Mesendoderm (in vitro differentiated cells): ENCODE measurements around the gene OR2V1.

Experiments used
- DNase-seq: peaks from one replicate; pipeline ENCODE4 v3.0.0; 2013
- H2AK5ac ChIP-seq: 2 replicates; pipeline ENCODE4 v1.6.1; 2013; ENCODE audit warnings: low read length, inconsistent platforms
- H2BK120ac ChIP-seq: 2 replicates; pipeline ENCODE4 v1.6.1; 2013; ENCODE audit warnings: low read depth, mild to moderate bottlenecking, low read length, moderate library complexity, mixed read lengths
- H2BK15ac ChIP-seq: replicated peaks from 2 replicates; pipeline ENCODE4 v1.6.1; 2013; ENCODE audit warnings: low read depth, mild to moderate bottlenecking, moderate library complexity
- H2BK5ac ChIP-seq: 2 replicates; pipeline ENCODE4 v1.6.1; 2013; ENCODE audit warnings: low read length, inconsistent platforms
- H3K18ac ChIP-seq: 2 replicates; pipeline ENCODE4 v1.6.1; 2013; ENCODE audit warnings: mild to moderate bottlenecking, low read length, mixed read lengths
- H3K23ac ChIP-seq: one replicate; pipeline ENCODE4 v1.6.1; 2013; ENCODE audit warnings: low read length
- H3K27ac ChIP-seq: 2 replicates; pipeline ENCODE4 v1.5.1; 2013; ENCODE audit warnings: low read depth, mild to moderate bottlenecking, inconsistent platforms, low read length, moderate library complexity
- H3K27me3 ChIP-seq: 2 replicates; pipeline ENCODE4 v1.6.1; 2013; ENCODE audit warnings: low read length, control low read depth, mild to moderate bottlenecking, inconsistent platforms; ENCODE audit not compliant: insufficient read depth, poor library complexity
- H3K36me3 ChIP-seq: 2 replicates; pipeline ENCODE4 v1.6.1; 2013; ENCODE audit warnings: low read length, inconsistent platforms; ENCODE audit not compliant: control insufficient read depth, insufficient read depth
- H3K4ac ChIP-seq: one replicate; pipeline ENCODE4 v1.6.1; 2013; ENCODE audit warnings: low read depth, mild to moderate bottlenecking, low read length, moderate library complexity
- H3K4me1 ChIP-seq: 2 replicates; pipeline ENCODE4 v1.6.1; 2013; ENCODE audit warnings: low read depth, low read length, inconsistent platforms; ENCODE audit not compliant: control insufficient read depth
- H3K4me2 ChIP-seq: 2 replicates; pipeline ENCODE4 v1.6.1; 2013; ENCODE audit warnings: low read length
- H3K4me3 ChIP-seq: 2 replicates; pipeline ENCODE4 v1.5.1; 2013; ENCODE audit warnings: mild to moderate bottlenecking, low read length
- H3K56ac ChIP-seq: one replicate; pipeline ENCODE4 v1.6.1; 2013; ENCODE audit warnings: low read length
- H3K79me1 ChIP-seq: 2 replicates; pipeline ENCODE4 v1.6.1; 2013; ENCODE audit warnings: low read length, inconsistent platforms
- H3K79me2 ChIP-seq: 2 replicates; pipeline ENCODE4 v1.6.1; 2013; ENCODE audit warnings: mild to moderate bottlenecking, low read length; ENCODE audit not compliant: control insufficient read depth, insufficient read depth
- H3K9ac ChIP-seq: 2 replicates; pipeline ENCODE4 v1.6.1; 2013; ENCODE audit warnings: low read length, inconsistent platforms
- H4K5ac ChIP-seq: one replicate; pipeline ENCODE4 v1.6.1; 2013; ENCODE audit warnings: low read length
- H4K8ac ChIP-seq: one replicate; pipeline ENCODE4 v1.6.1; 2013; ENCODE audit warnings: low read depth, mild to moderate bottlenecking, control low read depth, low read length, moderate library complexity
- WGBS: extraction: QIAGEN DNeasy Blood & Tissue Kit; methylation state at CpG from one replicate; pipeline ENCODE4 v1.1.7; 2013; ENCODE audit warnings: low lambda C conversion rate, missing lambda C conversion rate; ENCODE audit not compliant: insufficient coverage; ENCODE audit errors: extremely low coverage; 5-methylcytosine and 5-hydroxymethylcytosine counted together

Gene OR2V1

DNA sequence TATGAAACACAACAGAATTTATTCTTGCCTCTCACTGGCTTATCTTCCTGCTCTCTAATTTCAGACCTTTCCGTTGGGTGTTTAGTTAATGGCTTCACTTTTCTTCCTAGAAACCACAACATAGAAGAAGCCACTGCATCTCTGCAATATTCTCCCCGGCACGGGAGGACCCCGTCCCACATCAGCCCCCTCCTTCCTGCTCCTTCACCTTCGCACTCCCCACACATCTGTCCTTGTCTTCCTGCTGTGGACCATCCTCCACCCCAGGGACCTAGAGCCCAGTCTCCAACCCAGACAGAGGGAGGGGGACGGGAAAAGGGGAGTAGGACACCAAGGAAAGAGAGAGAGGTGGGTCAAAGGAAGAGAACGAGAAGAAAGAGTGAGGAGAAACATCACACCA, 1.4 kb downstream of the OR2V1 start:
- no peak overlapping the region for H2AK5ac ChIP-seq

DNA sequence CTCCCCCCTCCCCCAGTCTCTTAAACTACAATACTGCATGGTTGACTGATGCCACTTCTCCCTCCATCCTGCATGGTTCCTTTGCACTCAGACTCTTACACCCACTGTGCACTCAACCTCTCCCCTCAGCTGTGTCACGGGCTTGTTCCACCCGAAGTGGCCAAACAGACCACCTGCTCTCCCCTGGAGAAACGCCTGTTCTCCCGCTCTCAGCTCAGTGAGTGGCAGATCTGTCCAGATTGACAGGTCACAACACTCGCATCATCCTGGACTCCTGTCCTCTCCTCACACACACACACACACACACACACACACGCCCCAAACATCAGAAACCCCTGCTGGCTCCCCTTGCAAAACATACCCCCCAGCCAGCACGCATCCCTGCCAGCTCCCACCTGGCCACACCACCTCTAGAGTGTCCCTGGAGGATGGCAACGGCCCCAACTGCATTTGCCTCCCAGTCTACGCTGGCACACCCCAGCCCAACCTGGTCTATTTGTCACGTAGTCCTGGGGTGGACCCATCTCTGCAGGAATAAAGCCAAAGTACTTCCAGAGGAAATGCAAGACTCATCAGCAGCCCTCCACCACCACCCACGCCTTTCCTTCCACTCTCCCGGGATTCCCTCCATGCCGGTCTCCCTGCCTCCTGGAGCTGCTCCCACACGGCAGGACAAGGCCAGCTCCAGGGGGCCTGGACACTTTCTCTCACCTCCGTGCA, 2.9 kb downstream of the OR2V1 start:
- Histone ChIP-seq H3K4me3 (no peak overlapping the region), H3K4me1 (no peaks in the 10 kb centered on the region), H4K8ac (no peak overlapping the region), H2BK15ac (no peak overlapping the region), H3K4me2 (no peak overlapping the region), H3K18ac (no peak overlapping the region), H2BK5ac (no peak overlapping the region), H3K9ac (no peak overlapping the region), H3K56ac (no peak overlapping the region), H3K4ac (no peak overlapping the region), H3K79me1 (no peaks in the 10 kb centered on the region), H3K27me3 (no peaks in the 10 kb centered on the region), H2BK120ac (no peak overlapping the region), H3K27ac (no peak overlapping the region), H3K36me3 (no peaks in the 10 kb centered on the region), H2AK5ac (no peak overlapping the region), H3K79me2 (no peaks in the 10 kb centered on the region), H3K23ac (no peak overlapping the region), H4K5ac (no peak overlapping the region)
- no CpG with 5 or more reads among the region's 15 CpGs for WGBS
- DNase-seq, result no peak

More for the DNA sequence above, 1.4 kb downstream of the OR2V1 start:
- DNase-seq, result no peak
- no peak overlapping the region for H3K23ac ChIP-seq
- no peaks in the 10 kb centered on the region for H3K27me3 ChIP-seq
- H4K5ac ChIP-seq, result no peak overlapping the region
- H3K18ac ChIP-seq, result no peak overlapping the region
- no peak overlapping the region for H3K4me3 ChIP-seq
- H3K79me1 ChIP-seq, result no peaks in the 10 kb centered on the region
- H2BK120ac ChIP-seq, result no peak overlapping the region
- H3K4me2 ChIP-seq, result no peak overlapping the region
- H2BK15ac ChIP-seq, result no peak overlapping the region
- no peak overlapping the region for H3K9ac ChIP-seq
- no peak overlapping the region for H3K56ac ChIP-seq
- no peak overlapping the region for H4K8ac ChIP-seq
- H3K27ac ChIP-seq, result no peak overlapping the region
- H3K4ac ChIP-seq, result no peak overlapping the region
- no peaks in the 10 kb centered on the region for H3K4me1 ChIP-seq
- H3K36me3 ChIP-seq, result no peaks in the 10 kb centered on the region
- H3K79me2 ChIP-seq, result no peaks in the 10 kb centered on the region
- no CpG with 5 or more reads among the region's 7 CpGs for WGBS
- H2BK5ac ChIP-seq, result no peak overlapping the region

DNA sequence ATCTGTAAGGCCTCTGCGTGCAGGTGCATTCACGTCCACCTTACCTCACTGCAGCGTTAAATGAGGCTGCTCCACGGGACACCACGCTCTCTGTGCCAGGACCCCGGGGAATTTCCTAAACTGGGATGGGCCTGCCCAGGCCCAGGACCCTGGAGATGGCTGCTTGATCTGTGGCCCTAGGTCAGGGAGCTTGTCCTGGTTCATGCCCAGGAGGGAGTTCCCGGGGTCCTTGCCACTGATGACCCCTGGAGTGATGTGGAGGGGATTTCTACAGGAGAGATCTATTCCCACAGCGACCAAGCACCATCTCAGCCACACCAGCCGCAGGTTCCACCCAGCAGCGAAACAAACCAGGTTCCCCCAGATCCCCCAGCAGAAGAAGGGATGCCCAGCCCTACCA, 3.5 kb downstream of the OR2V1 start:
- H3K9ac ChIP-seq, result no peak overlapping the region
- no peaks in the 10 kb centered on the region for H3K27me3 ChIP-seq
- no CpG with 5 or more reads among the region's 10 CpGs for WGBS
- no peak overlapping the region for H2AK5ac ChIP-seq
- no peak overlapping the region for H3K4me2 ChIP-seq
- DNase-seq, result no peak
- no peak overlapping the region for H2BK120ac ChIP-seq
- H3K4me1 ChIP-seq, result no peaks in the 10 kb centered on the region
- no peak overlapping the region for H3K4me3 ChIP-seq
- no peaks in the 10 kb centered on the region for H3K79me1 ChIP-seq
- no peak overlapping the region for H3K27ac ChIP-seq
- H3K56ac ChIP-seq, result no peak overlapping the region
- H2BK5ac ChIP-seq, result no peak overlapping the region
- no peak overlapping the region for H2BK15ac ChIP-seq
- H3K18ac ChIP-seq, result no peak overlapping the region
- H3K79me2 ChIP-seq, result no peaks in the 10 kb centered on the region
- H3K36me3 ChIP-seq, result no peaks in the 10 kb centered on the region
- H4K5ac ChIP-seq, result no peak overlapping the region
- H3K4ac ChIP-seq, result no peak overlapping the region
- H4K8ac ChIP-seq, result no peak overlapping the region
- no peak overlapping the region for H3K23ac ChIP-seq

DNA sequence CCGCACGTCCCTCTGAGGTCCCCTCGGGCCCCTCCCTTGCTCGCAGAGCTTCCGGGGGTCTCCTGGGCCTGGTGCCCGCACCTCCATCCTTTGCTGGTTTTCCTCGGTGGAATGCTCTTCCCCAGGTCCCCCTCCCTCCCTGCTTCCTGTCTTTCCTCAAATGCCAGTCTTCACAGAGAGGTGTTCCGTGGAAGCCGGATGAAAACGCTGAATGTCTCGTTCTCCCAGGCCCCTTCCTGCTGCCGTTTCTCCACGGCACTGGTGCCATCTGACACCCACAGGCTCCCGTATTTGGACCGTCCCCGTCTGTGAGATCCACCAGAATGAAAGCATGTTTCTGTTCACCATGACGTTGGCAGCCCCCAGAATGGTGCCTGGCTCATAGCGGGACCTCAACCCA, 4.1 kb downstream of the OR2V1 start:
- Histone ChIP-seq H2BK15ac (no peak overlapping the region), H3K4me2 (no peak overlapping the region), H3K27ac (no peak overlapping the region), H3K79me2 (no peaks in the 10 kb centered on the region), H2BK5ac (no peak overlapping the region), H3K9ac (no peak overlapping the region), H3K4ac (no peak overlapping the region), H3K36me3 (no peaks in the 10 kb centered on the region), H3K79me1 (no peaks in the 10 kb centered on the region), H2AK5ac (no peak overlapping the region), H4K5ac (no peak overlapping the region), H3K56ac (no peak overlapping the region), H3K4me1 (no peaks in the 10 kb centered on the region), H3K23ac (no peak overlapping the region), H3K18ac (no peak overlapping the region), H3K4me3 (no peak overlapping the region), H3K27me3 (no peaks in the 10 kb centered on the region), H4K8ac (no peak overlapping the region), H2BK120ac (no peak overlapping the region)
- WGBS, result no CpG with 5 or more reads among the region's 18 CpGs
- no peak for DNase-seq

DNA sequence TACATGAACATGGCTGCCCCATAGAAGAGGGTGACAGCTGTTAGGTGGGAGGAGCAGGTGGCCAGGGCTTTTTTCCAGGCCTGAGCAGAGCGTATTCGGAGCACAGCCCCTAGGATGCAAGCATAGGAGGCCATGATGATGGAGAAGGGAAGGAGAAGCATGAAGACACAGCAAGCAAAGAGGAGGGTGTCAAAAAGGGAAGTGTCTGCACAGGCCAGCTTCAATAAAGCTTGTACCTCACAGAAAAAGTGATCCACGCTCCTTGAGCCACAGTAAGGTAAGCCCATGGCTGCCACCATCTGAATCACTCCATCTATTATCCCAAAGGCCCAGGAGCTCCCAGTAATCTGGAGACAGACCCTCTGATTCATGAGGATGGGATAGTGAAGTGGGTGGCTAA, 6.4 kb downstream of the OR2V1 start:
- Histone ChIP-seq H3K79me2 (no peaks in the 10 kb centered on the region), H2AK5ac (no peak overlapping the region), H3K4me2 (no peak overlapping the region), H2BK5ac (no peak overlapping the region), H4K8ac (no peak overlapping the region), H3K23ac (no peak overlapping the region), H3K9ac (no peak overlapping the region), H3K56ac (no peak overlapping the region), H3K79me1 (no peaks in the 10 kb centered on the region), H3K4me1 (no peaks in the 10 kb centered on the region), H3K4ac (no peak overlapping the region), H2BK15ac (no peak overlapping the region), H3K4me3 (no peak overlapping the region), H3K27me3 (no peaks in the 10 kb centered on the region), H3K27ac (no peak overlapping the region), H4K5ac (no peak overlapping the region), H2BK120ac (no peak overlapping the region), H3K36me3 (no peaks in the 10 kb centered on the region), H3K18ac (no peak overlapping the region)
- WGBS, result no CpG with 5 or more reads among the region's 3 CpGs
- DNase-seq, result no peak
